CD4-positive, alpha-beta T cell (primary cell): ENCODE measurements around the gene BRD9. TPM values are rescaled to one million over a fixed set of nuclear protein-coding genes. Genes with fewer than 3 reads are reported as not detected.
A peak's percentile ranks its signal among the peaks of the same experiment; 100 is the strongest.
"Not testable (repeated sequence)": the region's sequence is repeated elsewhere in the genome, so short reads cannot be mapped to it uniquely, and the experiment has no call there.

Experiments used
- ATAC-seq: fragments of 200-7000 bp; cut with Tn5 transposase; one replicate; pipeline ENCODE4 v1.10.0; 2022; ENCODE audit warnings: mild to moderate bottlenecking; ENCODE audit not compliant: poor library complexity
- CTCF ChIA-PET: fragments of 350-600 bp; sonication (Branson Sonifier 250); formaldehyde crosslinking; loops from one replicate; lab custom pipeline; 2021; ENCODE audit warnings: antibody characterized with exemption, inconsistent platforms; lab: Charles Lee
- POLR2A ChIA-PET: fragments of 350-600 bp; sonication (Branson Sonifier 250); formaldehyde crosslinking; loops from one replicate; lab custom pipeline; 2021; ENCODE audit warnings: antibody characterized with exemption, inconsistent platforms; lab: Charles Lee
- DNase-seq, 14 experiments: peaks; one replicate each; pipeline ENCODE4 v3.0.0-alpha.2; 2013 to 2020; ENCODE audit warnings: mixed read lengths in 2 of 14
- H3K27ac ChIP-seq, 2 donors: one replicate each; pipeline versions ENCODE4 v1.5.1 to v1.7.0; 2013; ENCODE audit warnings: low read length in 2 of 2, low read depth in 1 of 2, mild to moderate bottlenecking in 1 of 2
- H3K27me3 ChIP-seq, 2 experiments: 1 replicate in 1 of 2; 2 replicates in 1 of 2; pipeline versions ENCODE4 v1.6.1 to v1.7.0; 2013; ENCODE audit warnings: low read length in 2 of 2, control low read depth in 1 of 2, mild to moderate bottlenecking in 1 of 2, moderate library complexity in 1 of 2; ENCODE audit not compliant: insufficient read depth in 2 of 2, control insufficient read depth in 1 of 2
- H3K36me3 ChIP-seq: one replicate; pipeline ENCODE4 v1.6.1; 2013; ENCODE audit warnings: low read length, control low read depth; ENCODE audit not compliant: insufficient read depth
- H3K4me1 ChIP-seq: one replicate; pipeline ENCODE4 v1.6.1; 2013; ENCODE audit warnings: low read length, control low read depth; ENCODE audit not compliant: insufficient read depth
- H3K4me3 ChIP-seq: one replicate; pipeline ENCODE4 v1.5.1; 2013; ENCODE audit warnings: mild to moderate bottlenecking, low read length, moderate library complexity
- H3K9me3 ChIP-seq, 2 experiments: 1 replicate in 1 of 2; 2 replicates in 1 of 2; pipeline versions ENCODE4 v1.6.1 to v1.7.0; 2013; ENCODE audit warnings: low read length in 2 of 2, mild to moderate bottlenecking in 2 of 2, control low read depth in 1 of 2, moderate library complexity in 1 of 2; ENCODE audit not compliant: control insufficient read depth in 1 of 2, insufficient read depth in 1 of 2
- H3K27ac Mint-ChIP-seq: one replicate; pipeline ENCODE4 v1.8.0; 2020; ENCODE audit warnings: mixed read lengths
- H3K27me3 Mint-ChIP-seq: one replicate; pipeline ENCODE4 v1.8.0; 2021; ENCODE audit warnings: mixed read lengths
- H3K36me3 Mint-ChIP-seq: one replicate; pipeline ENCODE4 v1.8.0; 2021; ENCODE audit warnings: low read depth, mixed read lengths
- H3K4me1 Mint-ChIP-seq: one replicate; pipeline ENCODE4 v1.8.0; 2021; ENCODE audit warnings: low read depth, mixed read lengths
- H3K4me3 Mint-ChIP-seq: one replicate; pipeline ENCODE4 v1.8.0; 2020; ENCODE audit warnings: mild to moderate bottlenecking, mixed read lengths
- H3K9me3 Mint-ChIP-seq: one replicate; pipeline ENCODE4 v1.8.0; 2020; ENCODE audit warnings: mixed read lengths
- CTCF ChIP-seq: fragments of 200-600 bp; IDR thresholded peaks from one replicate; pipeline ENCODE4 v1.8.0; 2022; ENCODE audit warnings: antibody characterized with exemption, mild to moderate bottlenecking
- intact Hi-C, 2 experiments: fragments of 100-400 bp; cut with DNase I in 1 of 2; cut with micrococcal nuclease in 1 of 2; formaldehyde crosslinking; loops; one replicate each; pipeline versions ENCODE4 v1.15.1 to v1.9.0; 2023 to 2025; cut with DNase I, micrococcal nuclease
- total RNA-seq, 174 experiments: library from RNA in 2 of 174; stranded (reverse) in 2 of 174; gene quantifications; one replicate each; pipeline ENCODE4 v1.2.3 and lab custom pipeline; 2021 to 2026

Gene BRD9
- total RNA-seq, 2 experiments from 2014 or later, result 109 TPM

GRCh38 chr5:848671-849111 lies 43.9 kb downstream of the BRD9 start:
- H3K36me3 Mint-ChIP-seq, result no peaks in the 10 kb centered on the region
- Histone ChIP-seq H3K9me3 (no peaks in the 10 kb centered on the region), H3K27me3 (peaks cover 7 to 9% of the 10 kb centered on the region in 2 experiments), H3K27ac (no peak overlapping the region), H3K36me3 (no peaks in the 10 kb centered on the region), H3K4me1 (peaks cover 5% of the 10 kb centered on the region), H3K4me3 (no peak overlapping the region)
- ATAC-seq (no peak), DNase-seq (peak in 1 of 14 experiments; percentile 25)
- peaks cover 8% of the 10 kb centered on the region for H3K27me3 Mint-ChIP-seq
- POLR2A ChIA-PET, result no interaction called here
- intact Hi-C loops, result no loop called here
- H3K27ac Mint-ChIP-seq, result no peak overlapping the region
- no peaks in the 10 kb centered on the region for H3K9me3 Mint-ChIP-seq
- no peak overlapping the region for H3K4me3 Mint-ChIP-seq
- peaks cover 10% of the 10 kb centered on the region for H3K4me1 Mint-ChIP-seq
- TF ChIP-seq CTCF, result no peak
- CTCF ChIA-PET, result no interaction called here

GRCh38 chr5:847736-848135 lies 44.9 kb downstream of the BRD9 start:
- H3K27me3 Mint-ChIP-seq, ATAC-seq, H3K36me3 Mint-ChIP-seq, H3K9me3 ChIP-seq, H3K4me1 ChIP-seq, H3K27ac Mint-ChIP-seq, H3K27ac ChIP-seq, H3K4me3 Mint-ChIP-seq, H3K36me3 ChIP-seq, H3K9me3 Mint-ChIP-seq, CTCF ChIA-PET, POLR2A ChIA-PET, H3K27me3 ChIP-seq, H3K4me3 ChIP-seq, intact Hi-C loops: not testable (repeated sequence)
- peak in 1 of 14 experiments; percentile 26 for DNase-seq
- H3K4me1 Mint-ChIP-seq, result peaks cover 10% of the 10 kb centered on the region

- DNase-seq, H3K9me3 ChIP-seq, H3K9me3 Mint-ChIP-seq, ATAC-seq, intact Hi-C loops, H3K27me3 ChIP-seq, POLR2A ChIA-PET, H3K36me3 ChIP-seq, H3K4me1 Mint-ChIP-seq, H3K27me3 Mint-ChIP-seq, CTCF ChIA-PET, H3K4me3 Mint-ChIP-seq, H3K27ac Mint-ChIP-seq, H3K27ac ChIP-seq, H3K36me3 Mint-ChIP-seq, H3K4me3 ChIP-seq, H3K4me1 ChIP-seq: not testable (repeated sequence)
These were observed 45.4 kb downstream of the BRD9 start for GRCh38 chr5:847212-847611.

GRCh38 chr5:846602-847091 lies 46.0 kb downstream of the BRD9 start:
- H3K4me3 ChIP-seq, H3K27me3 ChIP-seq, H3K27me3 Mint-ChIP-seq, H3K4me1 Mint-ChIP-seq, H3K36me3 ChIP-seq, H3K27ac Mint-ChIP-seq, H3K36me3 Mint-ChIP-seq, H3K9me3 Mint-ChIP-seq, intact Hi-C loops, ATAC-seq, CTCF ChIA-PET, POLR2A ChIA-PET, H3K4me1 ChIP-seq, H3K9me3 ChIP-seq, H3K27ac ChIP-seq: not testable (repeated sequence)
- peak in 4 of 14 experiments; percentile 7 to 85 (median 54) for DNase-seq
- peak overlapping the region; percentile 3 for H3K4me3 Mint-ChIP-seq

- ATAC-seq, H3K27ac Mint-ChIP-seq: not testable (repeated sequence)
These were observed 46.7 kb downstream of the BRD9 start for GRCh38 chr5:845676-846601.

GRCh38 chr5:845031-845675 lies 47.4 kb downstream of the BRD9 start:
- CTCF ChIA-PET, H3K36me3 Mint-ChIP-seq, POLR2A ChIA-PET, H3K27ac Mint-ChIP-seq, H3K27ac ChIP-seq, H3K9me3 Mint-ChIP-seq, H3K36me3 ChIP-seq, H3K4me1 Mint-ChIP-seq, intact Hi-C loops, H3K4me3 Mint-ChIP-seq, H3K4me1 ChIP-seq, H3K27me3 Mint-ChIP-seq, H3K27me3 ChIP-seq, ATAC-seq, H3K4me3 ChIP-seq, H3K9me3 ChIP-seq: not testable (repeated sequence)
- peak in 1 of 14 experiments; percentile 29 for DNase-seq

More at GRCh38 chr5:845676-846601, 46.7 kb downstream of the BRD9 start:
- H3K4me1 Mint-ChIP-seq, H3K36me3 ChIP-seq, H3K4me3 Mint-ChIP-seq, intact Hi-C loops, POLR2A ChIA-PET, CTCF ChIA-PET, H3K36me3 Mint-ChIP-seq, H3K4me1 ChIP-seq, H3K27ac ChIP-seq, DNase-seq, H3K9me3 ChIP-seq, H3K9me3 Mint-ChIP-seq, H3K4me3 ChIP-seq, H3K27me3 ChIP-seq, H3K27me3 Mint-ChIP-seq: not testable (repeated sequence)
